VCaP (cell line): ENCODE data around the gene RAB9A.

ENCODE experiments used
- H3K27ac ChIP-seq: fragments of 450-650 bp; 2 replicates; pipeline ENCODE4 v1.5.1; 2017
- CTCF ChIP-seq: fragments of 450-650 bp; conservative IDR thresholded peaks from 2 replicates; pipeline ENCODE4 v1.5.1; 2017; ENCODE audit warnings: mild to moderate bottlenecking, moderate library complexity

Gene RAB9A

GRCh38 chrX:13651150-13651549 lies 37.8 kb upstream of the RAB9A start:
- no peak overlapping the region for H3K27ac ChIP-seq

GRCh38 chrX:13652287-13652793 lies 36.6 kb upstream of the RAB9A start:
- peak overlapping the region; percentile 74 for H3K27ac ChIP-seq
- no peak for TF ChIP-seq CTCF

More at GRCh38 chrX:13651150-13651549, 37.8 kb upstream of the RAB9A start:
- TF ChIP-seq CTCF: no peak

GRCh38 chrX:13652850-13653693 lies 35.9 kb upstream of the RAB9A start, which contains the start of gene TCEANC:
TCEANC (plus strand) TSS chrX:13653141; CDS start chrX:13662509, 9,368 bp downstream.
- TF ChIP-seq CTCF: no peak
- peak within 1 kb of the TSS; percentile 74 for H3K27ac ChIP-seq

GRCh38 chrX:13654116-13654515 lies 34.8 kb upstream of the RAB9A start:
- TF ChIP-seq CTCF: no peak
- peak overlapping the region; percentile 74 for H3K27ac ChIP-seq

GRCh38 chrX:13655674-13656073 lies 33.3 kb upstream of the RAB9A start:
- TF ChIP-seq CTCF: no peak
- no peak overlapping the region for H3K27ac ChIP-seq

GRCh38 chrX:13658602-13659001 lies 30.3 kb upstream of the RAB9A start:
- peak overlapping the region; percentile 13; the same call in 1 of the 2 replicates for H3K27ac ChIP-seq

More at GRCh38 chrX:13658602-13659001, 30.3 kb upstream of the RAB9A start:
- peak; percentile 76 for TF ChIP-seq CTCF
